ENCODE measurements around the gene FXYD7.

FXYD7 gene

DNA sequence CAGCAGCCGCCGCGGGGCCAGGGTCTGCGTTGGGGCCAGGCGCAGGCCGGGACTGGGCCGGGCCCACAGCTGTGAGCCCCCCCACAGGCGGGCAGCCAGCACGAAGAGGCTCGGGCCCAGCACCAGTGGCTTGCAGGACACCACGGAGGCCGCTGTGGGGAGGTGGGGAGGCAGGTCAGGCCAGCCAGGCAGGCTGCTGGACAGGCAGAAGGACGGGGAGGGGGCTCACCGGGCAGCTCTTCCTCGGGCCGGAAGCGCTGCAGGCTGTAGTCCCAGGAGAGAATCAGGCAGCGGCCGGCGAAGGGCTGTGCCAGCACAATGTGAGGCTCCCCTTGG, 16.5 kb upstream of the FXYD7 start (continued):
- TF ChIP-seq PRDM10 (tag by site-specific recombination; IDR thresholded peaks at IDR 0.05) (no peak), BCL11A (tag by site-specific recombination; IDR thresholded peaks at IDR 0.05; ENCODE audit: low read depth) (no peak), ZNF239 (tag by site-specific recombination; IDR thresholded peaks at IDR 0.05) (no peak), ZNF624 (tag by site-specific recombination; IDR thresholded peaks at IDR 0.05) (no peak), ZFP3 (tag by site-specific recombination; IDR thresholded peaks at IDR 0.05; ENCODE audit: low read depth) (no peak), OSR2 (tag by site-specific recombination; IDR thresholded peaks at IDR 0.05) (no peak), SETDB1 (IDR thresholded peaks at IDR 0.05; ENCODE audit: insufficient read length, low read length) (no peak)
- TF ChIP-seq, protein P1, sequence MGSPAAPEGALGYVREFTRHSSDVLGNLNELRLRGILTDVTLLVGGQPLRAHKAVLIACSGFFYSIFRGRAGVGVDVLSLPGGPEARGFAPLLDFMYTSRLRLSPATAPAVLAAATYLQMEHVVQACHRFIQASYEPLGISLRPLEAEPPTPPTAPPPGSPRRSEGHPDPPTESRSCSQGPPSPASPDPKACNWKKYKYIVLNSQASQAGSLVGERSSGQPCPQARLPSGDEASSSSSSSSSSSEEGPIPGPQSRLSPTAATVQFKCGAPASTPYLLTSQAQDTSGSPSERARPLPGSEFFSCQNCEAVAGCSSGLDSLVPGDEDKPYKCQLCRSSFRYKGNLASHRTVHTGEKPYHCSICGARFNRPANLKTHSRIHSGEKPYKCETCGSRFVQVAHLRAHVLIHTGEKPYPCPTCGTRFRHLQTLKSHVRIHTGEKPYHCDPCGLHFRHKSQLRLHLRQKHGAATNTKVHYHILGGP (tag by site-specific recombination; IDR thresholded peaks at IDR 0.05): no peak
- TF ChIP-seq, protein P2, sequence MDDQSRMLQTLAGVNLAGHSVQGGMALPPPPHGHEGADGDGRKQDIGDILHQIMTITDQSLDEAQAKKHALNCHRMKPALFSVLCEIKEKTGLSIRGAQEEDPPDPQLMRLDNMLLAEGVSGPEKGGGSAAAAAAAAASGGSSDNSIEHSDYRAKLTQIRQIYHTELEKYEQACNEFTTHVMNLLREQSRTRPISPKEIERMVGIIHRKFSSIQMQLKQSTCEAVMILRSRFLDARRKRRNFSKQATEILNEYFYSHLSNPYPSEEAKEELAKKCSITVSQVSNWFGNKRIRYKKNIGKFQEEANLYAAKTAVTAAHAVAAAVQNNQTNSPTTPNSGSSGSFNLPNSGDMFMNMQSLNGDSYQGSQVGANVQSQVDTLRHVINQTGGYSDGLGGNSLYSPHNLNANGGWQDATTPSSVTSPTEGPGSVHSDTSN (CRISPR knock-in tag; IDR thresholded peaks at IDR 0.05): no peak

- POLR2A ChIA-PET: no interaction called here
Observed at GRCh38 chr19:35127871-35128270, 15.2 kb upstream of the FXYD7 start.

DNA sequence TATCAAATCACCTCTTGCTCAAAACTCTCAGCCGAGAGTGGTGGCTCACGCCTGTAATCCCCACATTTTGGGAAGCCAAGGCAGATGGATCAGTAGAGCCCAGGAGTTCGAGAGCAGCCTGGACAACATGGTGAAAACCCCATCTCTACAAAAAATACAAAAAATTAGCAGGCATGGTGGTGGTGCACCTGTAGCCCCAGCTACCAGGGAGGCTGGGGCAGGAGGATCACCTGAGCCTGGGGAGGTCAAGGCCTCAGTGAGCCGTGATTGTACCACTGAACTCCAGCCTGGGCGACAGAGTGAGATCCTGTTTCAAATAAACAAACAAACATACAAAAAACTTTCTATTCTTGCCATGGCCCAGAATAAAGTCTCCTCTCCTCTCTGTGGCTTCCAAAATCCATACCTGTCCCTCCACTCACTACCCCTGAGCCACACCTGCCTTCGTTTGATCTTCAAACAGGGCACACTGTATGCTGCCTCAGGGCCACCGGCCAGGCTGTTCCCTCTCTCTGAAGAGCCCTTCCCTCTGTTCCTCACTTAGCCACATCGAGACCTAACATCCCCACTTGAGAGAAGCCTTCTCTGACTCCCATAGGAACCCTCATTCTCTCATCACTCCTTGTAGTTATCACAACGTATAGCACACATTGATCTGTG, 14.5 kb upstream of the FXYD7 start:
- TF ChIP-seq ZNF248 (tag by site-specific recombination; IDR thresholded peaks at IDR 0.05) (no peak), SP2 (tag by site-specific recombination; IDR thresholded peaks at IDR 0.05) (no peak), ZNF211 (tag by site-specific recombination; IDR thresholded peaks at IDR 0.05; ENCODE audit: low read depth) (no peak), ZNF529 (tag by site-specific recombination; IDR thresholded peaks at IDR 0.05; ENCODE audit: insufficient replicate concordance) (no peak), ZIC2 (tag by site-specific recombination; IDR thresholded peaks at IDR 0.05) (no peak), ZNF423 (tag by site-specific recombination; IDR thresholded peaks at IDR 0.05) (no peak)
- TF ChIP-seq, protein P3, sequence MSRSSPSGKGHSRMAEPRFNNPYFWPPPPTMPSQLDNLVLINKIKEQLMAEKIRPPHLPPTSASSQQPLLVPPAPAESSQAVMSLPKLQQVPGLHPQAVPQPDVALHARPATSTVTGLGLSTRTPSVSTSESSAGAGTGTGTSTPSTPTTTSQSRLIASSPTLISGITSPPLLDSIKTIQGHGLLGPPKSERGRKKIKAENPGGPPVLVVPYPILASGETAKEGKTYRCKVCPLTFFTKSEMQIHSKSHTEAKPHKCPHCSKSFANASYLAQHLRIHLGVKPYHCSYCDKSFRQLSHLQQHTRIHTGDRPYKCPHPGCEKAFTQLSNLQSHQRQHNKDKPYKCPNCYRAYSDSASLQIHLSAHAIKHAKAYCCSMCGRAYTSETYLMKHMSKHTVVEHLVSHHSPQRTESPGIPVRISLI (tag by site-specific recombination; IDR thresholded peaks at IDR 0.05): no peak
- TF ChIP-seq, protein P4, sequence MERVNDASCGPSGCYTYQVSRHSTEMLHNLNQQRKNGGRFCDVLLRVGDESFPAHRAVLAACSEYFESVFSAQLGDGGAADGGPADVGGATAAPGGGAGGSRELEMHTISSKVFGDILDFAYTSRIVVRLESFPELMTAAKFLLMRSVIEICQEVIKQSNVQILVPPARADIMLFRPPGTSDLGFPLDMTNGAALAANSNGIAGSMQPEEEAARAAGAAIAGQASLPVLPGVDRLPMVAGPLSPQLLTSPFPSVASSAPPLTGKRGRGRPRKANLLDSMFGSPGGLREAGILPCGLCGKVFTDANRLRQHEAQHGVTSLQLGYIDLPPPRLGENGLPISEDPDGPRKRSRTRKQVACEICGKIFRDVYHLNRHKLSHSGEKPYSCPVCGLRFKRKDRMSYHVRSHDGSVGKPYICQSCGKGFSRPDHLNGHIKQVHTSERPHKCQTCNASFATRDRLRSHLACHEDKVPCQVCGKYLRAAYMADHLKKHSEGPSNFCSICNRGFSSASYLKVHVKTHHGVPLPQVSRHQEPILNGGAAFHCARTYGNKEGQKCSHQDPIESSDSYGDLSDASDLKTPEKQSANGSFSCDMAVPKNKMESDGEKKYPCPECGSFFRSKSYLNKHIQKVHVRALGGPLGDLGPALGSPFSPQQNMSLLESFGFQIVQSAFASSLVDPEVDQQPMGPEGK (tag by site-specific recombination; IDR thresholded peaks at IDR 0.05): no peak
- H3K9me3 ChIP-seq (ENCODE audit: control insufficient read depth, insufficient read depth, low read depth, low read length): no peaks in the 10 kb centered on the region
- no peaks in the 10 kb centered on the region for H3K36me3 ChIP-seq (ENCODE audit: control insufficient read depth in 2 of 2, insufficient read depth in 1 of 2, low read length in 2 of 2)
- CTCF ChIA-PET: interaction anchor here (0.6 to 3.0 kb wide), 5 partner anchors 7 to 156 kb away, joined by 3 to 29 read pairs (median 5); partner anchors contain the start of genes FXYD3 and LGI4
- no peak overlapping the region for H3K27ac ChIP-seq (ENCODE audit: extremely low read depth, low read depth, low read length)
- H3K4me1 ChIP-seq (ENCODE audit: control insufficient read depth, insufficient read depth, low read length): peaks cover 9% of the 10 kb centered on the region
- POLR2A ChIA-PET: no interaction called here
- no peak overlapping the region for H3K4me3 ChIP-seq (ENCODE audit: low read depth, low read length)

More at GRCh38 chr19:35127871-35128270, 15.2 kb upstream of the FXYD7 start:
- Histone ChIP-seq H3K4me3 (ENCODE audit: low read depth, low read length) (no peak overlapping the region), H3K27ac (ENCODE audit: extremely low read depth, low read depth, low read length) (no peak overlapping the region), H3K4me1 (ENCODE audit: control insufficient read depth, insufficient read depth, low read length) (peaks cover 10% of the 10 kb centered on the region), H3K9me3 (ENCODE audit: control insufficient read depth, insufficient read depth, low read depth, low read length) (no peaks in the 10 kb centered on the region), H3K36me3 (ENCODE audit: control insufficient read depth in 2 of 2, insufficient read depth in 1 of 2, low read length in 2 of 2) (no peaks in the 10 kb centered on the region)
- TF ChIP-seq, protein P5, sequence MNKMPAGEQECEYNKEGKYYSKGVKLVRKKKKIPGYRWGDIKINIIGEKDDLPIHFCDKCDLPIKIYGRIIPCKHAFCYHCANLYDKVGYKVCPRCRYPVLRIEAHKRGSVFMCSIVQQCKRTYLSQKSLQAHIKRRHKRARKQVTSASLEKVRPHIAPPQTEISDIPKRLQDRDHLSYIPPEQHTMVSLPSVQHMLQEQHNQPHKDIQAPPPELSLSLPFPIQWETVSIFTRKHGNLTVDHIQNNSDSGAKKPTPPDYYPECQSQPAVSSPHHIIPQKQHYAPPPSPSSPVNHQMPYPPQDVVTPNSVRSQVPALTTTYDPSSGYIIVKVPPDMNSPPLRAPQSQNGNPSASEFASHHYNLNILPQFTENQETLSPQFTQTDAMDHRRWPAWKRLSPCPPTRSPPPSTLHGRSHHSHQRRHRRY (tag by site-specific recombination; IDR thresholded peaks at IDR 0.05): no peak
- TF ChIP-seq IKZF3 (tag by site-specific recombination; IDR thresholded peaks at IDR 0.05): no peak
- CTCF ChIA-PET: interaction anchor here (0.6 to 3.0 kb wide), 12 partner anchors 8 to 575 kb away, joined by 3 to 29 read pairs (median 4); partner anchors contain the start of genes FXYD3 and LGI4
